ENCODE data around the gene PTN.

- TF ChIP-seq RAD21 (IDR thresholded peaks at IDR 0.05; ENCODE audit: insufficient read depth, low read depth, low read length) (no peak), CBFB (IDR thresholded peaks at IDR 0.05; ENCODE audit: low read depth) (no peak), CREM (IDR thresholded peaks at IDR 0.05; ENCODE audit: low read depth) (no peak), CREB1 (IDR thresholded peaks at IDR 0.05; ENCODE audit: low read depth) (no peak), KLF5 (IDR thresholded peaks at IDR 0.05; ENCODE audit: partially characterized antibody) (no peak), ETV6 (conservative IDR thresholded peaks at IDR 0.05 in 1 of 2, IDR thresholded peaks at IDR 0.05 in 1 of 2; ENCODE audit: borderline replicate concordance in 1 of 2, low read depth in 1 of 2) (no peak), SPI1 (IDR thresholded peaks at IDR 0.05; ENCODE audit: borderline replicate concordance, insufficient read depth, low read depth, low read length) (no peak), FOXM1 (IDR thresholded peaks at IDR 0.05; ENCODE audit: low read depth, low read length) (no peak)
- TF ChIP-seq, protein P1, sequence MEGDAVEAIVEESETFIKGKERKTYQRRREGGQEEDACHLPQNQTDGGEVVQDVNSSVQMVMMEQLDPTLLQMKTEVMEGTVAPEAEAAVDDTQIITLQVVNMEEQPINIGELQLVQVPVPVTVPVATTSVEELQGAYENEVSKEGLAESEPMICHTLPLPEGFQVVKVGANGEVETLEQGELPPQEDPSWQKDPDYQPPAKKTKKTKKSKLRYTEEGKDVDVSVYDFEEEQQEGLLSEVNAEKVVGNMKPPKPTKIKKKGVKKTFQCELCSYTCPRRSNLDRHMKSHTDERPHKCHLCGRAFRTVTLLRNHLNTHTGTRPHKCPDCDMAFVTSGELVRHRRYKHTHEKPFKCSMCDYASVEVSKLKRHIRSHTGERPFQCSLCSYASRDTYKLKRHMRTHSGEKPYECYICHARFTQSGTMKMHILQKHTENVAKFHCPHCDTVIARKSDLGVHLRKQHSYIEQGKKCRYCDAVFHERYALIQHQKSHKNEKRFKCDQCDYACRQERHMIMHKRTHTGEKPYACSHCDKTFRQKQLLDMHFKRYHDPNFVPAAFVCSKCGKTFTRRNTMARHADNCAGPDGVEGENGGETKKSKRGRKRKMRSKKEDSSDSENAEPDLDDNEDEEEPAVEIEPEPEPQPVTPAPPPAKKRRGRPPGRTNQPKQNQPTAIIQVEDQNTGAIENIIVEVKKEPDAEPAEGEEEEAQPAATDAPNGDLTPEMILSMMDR (IDR thresholded peaks at IDR 0.05 in 2 of 3, conservative IDR thresholded peaks at IDR 0.05 in 1 of 3; ENCODE audit: control insufficient read depth in 2 of 3, extremely low read depth in 1 of 3, insufficient read depth in 1 of 3, low read depth in 3 of 3, low read length in 3 of 3): no peak
Measured at GRCh38 chr7:137241655-137242360, 101.7 kb downstream of the PTN start.
